Thoracic aorta (tissue), 2 donors: ENCODE measurements around the gene ARTN. TPM values are rescaled to one million over a fixed set of nuclear protein-coding genes. Genes with fewer than 3 reads are reported as not detected.

Experiments used
- ATAC-seq: fragments of 150-250 bp; one replicate; pipeline ENCODE4 v1.8.0; 2017; ENCODE audit warnings: low read depth; ENCODE audit not compliant: insufficient number of reproducible peaks, low FRiP score
- DNase-seq: peaks from one replicate; pipeline ENCODE4 v3.0.0-alpha.2; 2020; ENCODE audit warnings: low spot score
- H3K27ac ChIP-seq, 2 donors: fragments of 200-600 bp; sonication (generic); 1 replicate in 1 of 2; 2 replicates in 1 of 2; pipeline ENCODE4 v1.5.1; 2016; ENCODE audit warnings: mild to moderate bottlenecking in 2 of 2, moderate library complexity in 2 of 2
- H3K27me3 ChIP-seq: fragments of 200-600 bp; sonication (generic); replicated peaks from 2 replicates; pipeline ENCODE4 v1.6.0; 2016; ENCODE audit warnings: mild to moderate bottlenecking; ENCODE audit not compliant: insufficient read depth
- H3K36me3 ChIP-seq: fragments of 200-600 bp; sonication (generic); one replicate; pipeline ENCODE4 v1.5.1; 2016
- H3K4me1 ChIP-seq, 2 donors: fragments of 200-600 bp; sonication (generic); 1 replicate in 1 of 2; 2 replicates in 1 of 2; pipeline versions ENCODE4 v1.5.1 to v1.6.0; 2016; ENCODE audit warnings: low read depth in 2 of 2, mild to moderate bottlenecking in 1 of 2; ENCODE audit not compliant: control insufficient read depth in 1 of 2
- H3K4me3 ChIP-seq: fragments of 200-600 bp; sonication (generic); 2 replicates; pipeline ENCODE4 v1.5.1; 2016; ENCODE audit warnings: mild to moderate bottlenecking
- H3K9me3 ChIP-seq: fragments of 200-600 bp; sonication (generic); 2 replicates; pipeline ENCODE4 v1.5.1; 2016
- total RNA-seq, 2 donors: library from RNA; depleted of rRNA; stranded (reverse); fragments of >200 nt; gene quantifications; one replicate each; pipeline versions ENCODE4 v1.1.0 to v1.2.3, GENCODE V29; 2016
- TF ChIP-seq, protein P1 (sequence below): fragments of 200-600 bp; sonication (generic); IDR thresholded peaks from one replicate; pipeline ENCODE4 v1.5.1; 2019; ENCODE audit warnings: antibody characterized with exemption

ARTN gene
- total RNA-seq, 2 donors from 2014 or later = 3.8 to 6.1 TPM

DNA sequence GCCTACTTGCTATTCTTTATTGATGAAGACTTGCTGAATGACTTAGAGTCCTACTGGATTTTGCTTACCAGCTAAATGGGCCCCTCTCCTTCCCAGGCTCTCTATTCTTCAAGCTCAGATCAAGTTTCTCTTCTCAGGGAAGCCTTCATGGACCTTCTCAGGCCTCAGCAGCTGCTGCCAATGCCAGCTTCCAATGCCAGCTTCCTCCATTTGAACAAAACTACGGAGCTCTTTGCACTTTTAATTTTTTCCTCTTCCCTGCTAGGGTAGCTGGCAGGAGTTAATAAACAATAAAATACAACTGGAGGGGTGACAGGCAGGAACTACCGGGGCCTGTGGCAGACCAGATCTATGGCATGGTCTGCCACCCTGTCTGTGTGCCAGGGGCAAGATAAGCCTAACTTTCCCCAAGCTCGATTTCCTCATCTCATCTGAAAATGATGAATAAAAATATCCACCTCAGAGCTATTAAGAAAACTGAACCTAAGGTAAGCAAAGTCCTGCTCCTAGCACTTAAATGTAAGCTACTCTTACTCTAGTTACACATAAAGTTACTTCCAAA lies 12.2 kb downstream of the ARTN start:
- TF ChIP-seq, protein P1, sequence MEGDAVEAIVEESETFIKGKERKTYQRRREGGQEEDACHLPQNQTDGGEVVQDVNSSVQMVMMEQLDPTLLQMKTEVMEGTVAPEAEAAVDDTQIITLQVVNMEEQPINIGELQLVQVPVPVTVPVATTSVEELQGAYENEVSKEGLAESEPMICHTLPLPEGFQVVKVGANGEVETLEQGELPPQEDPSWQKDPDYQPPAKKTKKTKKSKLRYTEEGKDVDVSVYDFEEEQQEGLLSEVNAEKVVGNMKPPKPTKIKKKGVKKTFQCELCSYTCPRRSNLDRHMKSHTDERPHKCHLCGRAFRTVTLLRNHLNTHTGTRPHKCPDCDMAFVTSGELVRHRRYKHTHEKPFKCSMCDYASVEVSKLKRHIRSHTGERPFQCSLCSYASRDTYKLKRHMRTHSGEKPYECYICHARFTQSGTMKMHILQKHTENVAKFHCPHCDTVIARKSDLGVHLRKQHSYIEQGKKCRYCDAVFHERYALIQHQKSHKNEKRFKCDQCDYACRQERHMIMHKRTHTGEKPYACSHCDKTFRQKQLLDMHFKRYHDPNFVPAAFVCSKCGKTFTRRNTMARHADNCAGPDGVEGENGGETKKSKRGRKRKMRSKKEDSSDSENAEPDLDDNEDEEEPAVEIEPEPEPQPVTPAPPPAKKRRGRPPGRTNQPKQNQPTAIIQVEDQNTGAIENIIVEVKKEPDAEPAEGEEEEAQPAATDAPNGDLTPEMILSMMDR = no peak
- peak overlapping the region; percentile 89 for H3K4me3 ChIP-seq
- H3K9me3 ChIP-seq = no peaks in the 10 kb centered on the region
- peak overlapping the region; percentile 93 to 98 for H3K27ac ChIP-seq
- DNase-seq (no peak), ATAC-seq (no peak)
- H3K4me1 ChIP-seq = peaks cover 21 to 39% of the 10 kb centered on the region in 2 donors
- H3K36me3 ChIP-seq = peaks cover 7% of the 10 kb centered on the region
- H3K27me3 ChIP-seq = no peaks in the 10 kb centered on the region

DNA sequence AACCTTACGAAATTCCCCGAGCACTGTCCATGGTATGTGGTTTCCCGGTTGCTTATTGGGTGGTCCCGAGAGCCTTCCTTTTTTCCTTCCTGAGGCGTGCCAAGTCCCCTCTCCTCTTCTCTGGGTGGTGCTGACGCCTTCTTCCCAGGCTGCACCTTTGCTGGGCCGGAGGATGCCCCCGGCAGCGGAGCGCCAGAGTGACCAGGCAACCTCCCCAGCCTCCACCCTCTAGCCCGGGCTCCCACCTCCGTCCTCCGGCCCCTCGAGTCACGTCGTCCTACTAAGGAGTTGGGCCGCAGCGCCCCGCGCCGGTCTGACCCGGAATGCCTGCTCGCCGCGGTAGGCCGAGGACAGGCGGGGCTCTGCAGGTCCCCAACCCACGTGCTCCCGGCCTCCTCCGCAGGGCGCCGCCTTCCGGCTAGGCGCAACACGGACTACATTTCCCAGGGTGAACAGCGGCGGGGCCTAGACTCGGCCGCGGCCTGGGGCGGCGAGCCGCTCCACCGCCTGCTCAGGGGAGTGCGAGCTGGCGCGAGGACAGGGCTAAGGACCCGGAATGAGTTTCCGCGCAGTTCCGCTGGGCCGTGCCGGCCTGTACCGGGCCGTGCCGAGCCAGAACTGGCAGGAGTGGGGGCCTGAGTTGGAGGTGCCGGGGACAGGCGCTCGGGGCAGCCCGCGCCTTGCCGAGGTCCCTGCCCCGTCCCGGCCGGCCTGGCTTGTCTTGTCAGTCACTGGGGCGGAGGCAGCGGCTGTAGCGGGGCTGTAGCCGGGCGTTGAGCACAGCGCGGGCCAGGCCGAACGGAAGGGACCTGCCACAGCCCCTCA lies 12.8 kb downstream of the ARTN start, which contains the start of gene IPO13:
TSS of gene IPO13 (plus strand) at position 715 of the 825 bp plus-strand sequence. CDS start 651 bp downstream, outside the sequence.
- Histone ChIP-seq H3K4me3 (peak within 1 kb of the TSS; percentile 89), H3K4me1 (peaks cover 21 to 39% of the 10 kb centered on the region in 2 donors), H3K27ac (peak within 1 kb of the TSS; percentile 93 to 98), H3K9me3 (no peaks in the 10 kb centered on the region), H3K36me3 (peaks cover 7% of the 10 kb centered on the region), H3K27me3 (no peaks in the 10 kb centered on the region)
- DNase-seq (peak; percentile 78), ATAC-seq (peak; percentile 94)
- TF ChIP-seq, protein P1 = peak; percentile 70

- TF ChIP-seq, protein P1 = no peak
- ATAC-seq (no peak), DNase-seq (no peak)
- no peaks in the 10 kb centered on the region for H3K9me3 ChIP-seq
- H3K36me3 ChIP-seq = peaks cover 7% of the 10 kb centered on the region
- peak overlapping the region; percentile 93 to 98 for H3K27ac ChIP-seq
- H3K27me3 ChIP-seq = no peaks in the 10 kb centered on the region
- peaks cover 21 to 39% of the 10 kb centered on the region in 2 donors for H3K4me1 ChIP-seq
- H3K4me3 ChIP-seq = peak overlapping the region; percentile 89
Measured at GRCh38 chr1:43947061-43947873, 13.7 kb downstream of the ARTN start.

GRCh38 chr1:43947874-43948437 lies 14.4 kb downstream of the ARTN start:
- Histone ChIP-seq H3K27me3 (no peaks in the 10 kb centered on the region), H3K9me3 (no peaks in the 10 kb centered on the region), H3K4me1 (peaks cover 21 to 39% of the 10 kb centered on the region in 2 donors), H3K27ac (no peak overlapping the region), H3K4me3 (peak overlapping the region; percentile 89), H3K36me3 (peaks cover 7% of the 10 kb centered on the region)
- TF ChIP-seq, protein P1 = no peak
- ATAC-seq (no peak), DNase-seq (no peak)
